Stimulated activated CD8-positive, alpha-beta memory T cell treated with anti-CD3 and anti-CD28 coated beads, Interleukin-12 subunit alpha, Interleukin-12 subunit beta, amount 100 ng/mL, for 24 hours (primary cell): ENCODE results near the gene HSPB6.

Experiments used
- DNase-seq: peaks from one replicate; pipeline ENCODE4 v3.0.0-alpha.2; 2020; ENCODE audit errors: extremely low read depth

The HSPB6 gene

GRCh38 chr19:35746087-35746462, 10.8 kb downstream of the HSPB6 start:
- DNase-seq = no peak

- peak; percentile 86 for DNase-seq
Measured at GRCh38 chr19:35745328-35746086, 11.3 kb downstream of the HSPB6 start, which contains the start of the genes PSENEN and U2AF1L4. Gene PSENEN (plus strand): TSS chr19:35745651. CDS start chr19:35745931, 280 bp downstream. Gene U2AF1L4 (minus strand): TSS chr19:35745418. CDS start chr19:35745391, 27 bp downstream.

- peak; percentile 83 for DNase-seq
Measured at GRCh38 chr19:35744430-35745327, 12.2 kb downstream of the HSPB6 start.

- DNase-seq = no peak
Measured at GRCh38 chr19:35743640-35744429, 13.0 kb downstream of the HSPB6 start.

GRCh38 chr19:35742121-35742724, 14.6 kb downstream of the HSPB6 start, which contains the start of gene IGFLR1:
Gene IGFLR1 (minus strand): TSS chr19:35742452. CDS start chr19:35741180, 1,272 bp downstream.
- peak; percentile 50 for DNase-seq

- no peak for DNase-seq
Measured at GRCh38 chr19:35741203-35741515, 15.7 kb downstream of the HSPB6 start.

GRCh38 chr19:35740423-35741202, 16.2 kb downstream of the HSPB6 start:
- DNase-seq = peak; percentile 92

- no peak for DNase-seq
Measured at GRCh38 chr19:35740108-35740422, 16.8 kb downstream of the HSPB6 start.

GRCh38 chr19:35739275-35740107, 17.3 kb downstream of the HSPB6 start:
- DNase-seq = no peak

GRCh38 chr19:35738887-35739229, 18.0 kb downstream of the HSPB6 start:
- DNase-seq = no peak

- DNase-seq = no peak
Measured at GRCh38 chr19:35738021-35738886, 18.6 kb downstream of the HSPB6 start.

- no peak for DNase-seq
Measured at GRCh38 chr19:35736913-35737886, 19.6 kb downstream of the HSPB6 start.

GRCh38 chr19:35734889-35735288, 21.9 kb downstream of the HSPB6 start:
- DNase-seq = no peak

GRCh38 chr19:35734273-35734672, 22.6 kb downstream of the HSPB6 start:
- no peak for DNase-seq

GRCh38 chr19:35733180-35734125, 23.4 kb downstream of the HSPB6 start:
- DNase-seq = no peak

- no peak for DNase-seq
Measured at GRCh38 chr19:35732540-35733179, 24.2 kb downstream of the HSPB6 start.
